Endothelial cell of umbilical vein (primary cell): ENCODE results near the gene CDH19. TPM values are rescaled to one million over a fixed set of nuclear protein-coding genes. Genes with fewer than 3 reads are reported as not detected.
A peak's percentile ranks its signal among the peaks of the same experiment; 100 is the strongest.

Source experiments
- BruUV-seq: library from RNA; stranded (reverse); fragments of 400-500 nt; replicated peaks from 2 replicates; lab custom pipeline; 2021; lab: Mats Ljungman, UMichigan
- CTCF ChIA-PET: fragments of 300-600, 350-600 bp; sonication (Branson Sonifier 250); formaldehyde crosslinking; loops from one replicate; lab custom pipeline; 2021; ENCODE audit warnings: antibody characterized with exemption, inconsistent platforms; lab: Charles Lee
- POLR2A ChIA-PET: fragments of 300-600, 350-600 bp; sonication (Branson Sonifier 250); formaldehyde crosslinking; loops from one replicate; lab custom pipeline; 2021; ENCODE audit warnings: antibody characterized with exemption, inconsistent platforms; lab: Charles Lee
- DNase-seq: peaks from one replicate; pipeline ENCODE4 v3.0.0-alpha.2; 2011; ENCODE audit warnings: low read depth, low spot score
- FAIRE-seq: peaks from 2 replicates; lab custom pipeline; 2011; peaks lifted over from hg19 to GRCh38; lab: Jason Lieb, UNC
- H2AFZ ChIP-seq: 2 replicates; pipeline ENCODE4 v1.6.0; 2012; ENCODE audit warnings: low read depth, low read length, control low read depth, inconsistent platforms
- H3K27ac ChIP-seq: 2 replicates; pipeline ENCODE4 v1.5.1; 2011; ENCODE audit warnings: low read depth, mild to moderate bottlenecking, control low read depth, low read length, moderate library complexity; ENCODE audit not compliant: insufficient read depth
- H3K27me3 ChIP-seq, 2 experiments: 2 replicates each; pipeline versions ENCODE4 v1.6.0 to v1.6.1; 2011; ENCODE audit warnings: low read length in 2 of 2, mixed read lengths in 1 of 2; ENCODE audit not compliant: control insufficient read depth in 2 of 2, insufficient read depth in 2 of 2
- H3K36me3 ChIP-seq, 2 experiments: 2 replicates in 1 of 2; 3 replicates in 1 of 2; pipeline ENCODE4 v1.5.1; 2011; ENCODE audit warnings: low read length in 2 of 2, mild to moderate bottlenecking in 1 of 2, moderate library complexity in 1 of 2; ENCODE audit not compliant: control insufficient read depth in 2 of 2, insufficient read depth in 2 of 2; ENCODE audit errors: extremely low read depth in 1 of 2
- H3K4me1 ChIP-seq: 3 replicates; pipeline ENCODE4 v1.5.1; 2011; ENCODE audit warnings: mild to moderate bottlenecking, low read length; ENCODE audit not compliant: control insufficient read depth, insufficient read depth; ENCODE audit errors: extremely low read depth
- H3K4me2 ChIP-seq: 2 replicates; pipeline ENCODE4 v1.6.1; 2011; ENCODE audit warnings: low read length, control low read depth, mixed read lengths; ENCODE audit not compliant: insufficient read depth
- H3K4me3 ChIP-seq, 3 experiments: fragments of 200-600 bp in 1 of 3; sonication (generic), shearing (Covaris generic) in 1 of 3; replicated peaks in 1 of 3; 2 replicates each; pipeline ENCODE4 v1.5.1; 2011 to 2016; ENCODE audit warnings: control low read depth in 3 of 3, low read length in 3 of 3, mild to moderate bottlenecking in 2 of 3, inconsistent platforms in 1 of 3, low read depth in 1 of 3, moderate library complexity in 1 of 3; ENCODE audit not compliant: insufficient read depth in 1 of 3
- H3K79me2 ChIP-seq: 2 replicates; pipeline ENCODE4 v1.6.0; 2012; ENCODE audit warnings: low read length, inconsistent platforms; ENCODE audit not compliant: control insufficient read depth, insufficient read depth
- H3K9ac ChIP-seq: replicated peaks from 2 replicates; pipeline ENCODE3; 2011; ENCODE audit warnings: low read length, control low read depth; ENCODE audit not compliant: insufficient read depth; ENCODE audit errors: extremely low read depth
- H3K9me1 ChIP-seq: replicated peaks from 3 replicates; pipeline ENCODE4 v1.6.0; 2011; ENCODE audit warnings: mild to moderate bottlenecking, low read length; ENCODE audit not compliant: control insufficient read depth, insufficient read depth; ENCODE audit errors: extremely low read depth
- H3K9me3 ChIP-seq: replicated peaks from 2 replicates; pipeline ENCODE4 v1.5.1; 2012; ENCODE audit warnings: low read length, inconsistent platforms; ENCODE audit not compliant: control insufficient read depth, insufficient read depth
- H4K20me1 ChIP-seq: replicated peaks from 2 replicates; pipeline ENCODE3; 2011; ENCODE audit warnings: mild to moderate bottlenecking, low read length; ENCODE audit not compliant: control insufficient read depth, insufficient read depth; ENCODE audit errors: extremely low read depth
- CTCF ChIP-seq, 2 donors: IDR thresholded peaks; 1 replicate in 1 of 2; 2 replicates in 1 of 2; pipeline ENCODE4 v1.5.1; 2011; ENCODE audit warnings: low read length in 2 of 2, mild to moderate bottlenecking in 2 of 2, moderate library complexity in 2 of 2, control low read depth in 1 of 2, inconsistent platforms in 1 of 2, low read depth in 1 of 2; ENCODE audit not compliant: insufficient read depth in 1 of 2; ENCODE audit errors: extremely low read depth in 1 of 2
- EZH2 ChIP-seq: IDR thresholded peaks from 2 replicates; pipeline ENCODE4 v1.6.1; 2012; ENCODE audit warnings: borderline replicate concordance, low read depth, mild to moderate bottlenecking, moderate library complexity, low read length, inconsistent platforms; ENCODE audit not compliant: severe bottlenecking
- FOS ChIP-seq: IDR thresholded peaks from 2 replicates; pipeline ENCODE4 v1.6.1; 2011; ENCODE audit warnings: mild to moderate bottlenecking, low read length, moderate library complexity, borderline replicate concordance; ENCODE audit not compliant: insufficient read depth
- GATA2 ChIP-seq: IDR thresholded peaks from 2 replicates; pipeline ENCODE4 v1.7.0; 2011; ENCODE audit warnings: low read depth, mild to moderate bottlenecking, moderate library complexity, mixed read lengths, low read length; ENCODE audit not compliant: insufficient read length, insufficient read depth
- JUN ChIP-seq: IDR thresholded peaks from 2 replicates; pipeline ENCODE4 v1.6.1; 2011; ENCODE audit warnings: borderline replicate concordance, low read depth; ENCODE audit not compliant: insufficient read length, insufficient read depth
- MAX ChIP-seq: IDR thresholded peaks from 2 replicates; pipeline ENCODE4 v1.6.1; 2011; ENCODE audit not compliant: insufficient read depth, insufficient read length
- POLR2A ChIP-seq: IDR thresholded peaks from 2 replicates; pipeline ENCODE4 v1.6.1; 2012; ENCODE audit warnings: low read depth, mild to moderate bottlenecking, control low read depth, low read length
- dilution Hi-C: fragments of 300-500 bp; cut with MboI; formaldehyde crosslinking; loops from one replicate; pipeline ENCODE4 v1.15.0; 2019; ENCODE audit warnings: low sequenced_read_pairs; ENCODE audit not compliant: extremely low pct_ligation_motif_present
- intact Hi-C: fragments of 100-400 bp; cut with micrococcal nuclease; formaldehyde crosslinking; loops from one replicate; pipeline ENCODE4 v1.10.0; 2022
- polyA plus RNA-seq, 4 experiments: library from polyadenylated mRNA; depleted of rRNA in 3 of 4; stranded (reverse) in 3 of 4; unstranded in 1 of 4; fragments of >200 nt; gene quantifications; 2 replicates each; pipeline versions ENCODE4 v1.2.1 to v1.2.3, GENCODE V29; 2011 to 2012; ENCODE audit warnings: missing spikeins in 1 of 4
- total RNA-seq: library from RNA; stranded (reverse); gene quantifications from 2 replicates; pipeline ENCODE4 v1.2.3, GENCODE V29; 2021

Gene CDH19
- total and polyA plus RNA-seq, 2 donors (not counting 3 experiments of a cell fraction or from before 2014, with no cell fraction given), result not detected

DNA sequence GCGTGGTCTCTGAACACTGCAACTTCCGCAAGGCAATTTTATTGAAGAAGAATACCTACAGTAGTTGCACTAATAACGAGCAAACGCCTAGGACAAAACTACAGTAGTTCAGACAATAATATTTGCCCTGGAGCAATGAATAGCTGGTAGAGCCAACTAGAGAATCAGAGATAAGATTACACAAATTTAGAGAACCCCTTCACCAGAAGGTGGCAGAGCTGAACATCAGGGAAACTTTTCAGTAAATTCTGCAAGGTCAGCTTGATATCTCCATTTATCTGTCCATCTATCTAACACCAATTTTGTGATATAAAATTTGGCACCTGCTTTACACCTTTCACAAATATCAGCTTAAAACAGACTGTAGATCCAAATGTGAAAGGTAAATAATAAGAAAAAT lies 43.8 kb downstream of the CDH19 start:
- H3K27ac ChIP-seq, result no peak overlapping the region
- no peak overlapping the region for H3K9ac ChIP-seq
- DNase-seq, result peak; percentile 52
- ChIA-PET POLR2A (no interaction called here), CTCF (interaction anchor here (0.7 to 1.5 kb wide), 23 partner anchors 9 to 641 kb away, joined by 3 to 61 read pairs (median 4); partner anchors contain the start of gene CDH19)
- H4K20me1 ChIP-seq, result no peaks in the 10 kb centered on the region
- H3K27me3 ChIP-seq, result no peaks in the 10 kb centered on the region
- peaks cover 2% of the 10 kb centered on the region for H3K4me1 ChIP-seq
- peak; percentile 70 for FAIRE-seq
- no peaks in the 10 kb centered on the region for H3K36me3 ChIP-seq
- H3K79me2 ChIP-seq, result no peaks in the 10 kb centered on the region
- intact Hi-C loops (loop anchor here (1.0 to 5.0 kb wide), 4 partner anchors 37 to 640 kb away; no protein-coding TSS in a partner anchor), dilution Hi-C loops (no loop called here)
- H3K9me3 ChIP-seq, result no peaks in the 10 kb centered on the region
- TF ChIP-seq CTCF (IDR thresholded peaks at IDR 0.05; ENCODE audit: extremely low read depth in 1 of 2, insufficient read depth in 1 of 2, low read depth in 1 of 2, low read length in 2 of 2) (peak; percentile 23 to 33), POLR2A (no peak), GATA2 (peak; percentile 34)
- no TSS peak for BruUV-seq
- H2AFZ ChIP-seq, result peak overlapping the region; percentile 27
- H3K4me3 ChIP-seq, result no peak overlapping the region
- H3K4me2 ChIP-seq, result no peak overlapping the region
- no peaks in the 10 kb centered on the region for H3K9me1 ChIP-seq

GRCh38 chr18:66558773-66559172 lies 45.1 kb downstream of the CDH19 start:
- Histone ChIP-seq H2AFZ (no peak overlapping the region), H3K79me2 (no peaks in the 10 kb centered on the region), H4K20me1 (no peaks in the 10 kb centered on the region), H3K27me3 (no peaks in the 10 kb centered on the region), H3K9me3 (no peaks in the 10 kb centered on the region), H3K4me1 (no peaks in the 10 kb centered on the region), H3K36me3 (no peaks in the 10 kb centered on the region), H3K4me3 (no peak overlapping the region), H3K9me1 (no peaks in the 10 kb centered on the region), H3K9ac (no peak overlapping the region), H3K27ac (no peak overlapping the region), H3K4me2 (no peak overlapping the region)
- no TSS peak for BruUV-seq
- dilution Hi-C loops (no loop called here), intact Hi-C loops (loop anchor here (1.0 to 10.0 kb wide), 2 partner anchors 126 to 191 kb away; no protein-coding TSS in a partner anchor)
- no peak for DNase-seq
- POLR2A ChIA-PET, result no interaction called here
- no peak for TF ChIP-seq JUN
- TF ChIP-seq FOS, result peak; percentile 3
- TF ChIP-seq POLR2A, result no peak
- TF ChIP-seq CTCF (IDR thresholded peaks at IDR 0.05; ENCODE audit: extremely low read depth in 1 of 2, insufficient read depth in 1 of 2, low read depth in 1 of 2, low read length in 2 of 2), result no peak
- TF ChIP-seq MAX, result no peak
- TF ChIP-seq EZH2, result no peak
- CTCF ChIA-PET, result no interaction called here
- FAIRE-seq, result no peak
